Measurements from ENCODE around the gene B3GLCT. TPM values are rescaled to one million over a fixed set of nuclear protein-coding genes. Genes with fewer than 3 reads are reported as not detected.
A peak's percentile ranks its signal among the peaks of the same experiment; 100 is the strongest.

Gene B3GLCT
- total RNA-seq, 2 donors from 2014 or later, result 18.2 to 40.2 TPM

GRCh38 chr13:31160857-31161556, 38.8 kb upstream of the B3GLCT start:
- TF ChIP-seq, protein P1, sequence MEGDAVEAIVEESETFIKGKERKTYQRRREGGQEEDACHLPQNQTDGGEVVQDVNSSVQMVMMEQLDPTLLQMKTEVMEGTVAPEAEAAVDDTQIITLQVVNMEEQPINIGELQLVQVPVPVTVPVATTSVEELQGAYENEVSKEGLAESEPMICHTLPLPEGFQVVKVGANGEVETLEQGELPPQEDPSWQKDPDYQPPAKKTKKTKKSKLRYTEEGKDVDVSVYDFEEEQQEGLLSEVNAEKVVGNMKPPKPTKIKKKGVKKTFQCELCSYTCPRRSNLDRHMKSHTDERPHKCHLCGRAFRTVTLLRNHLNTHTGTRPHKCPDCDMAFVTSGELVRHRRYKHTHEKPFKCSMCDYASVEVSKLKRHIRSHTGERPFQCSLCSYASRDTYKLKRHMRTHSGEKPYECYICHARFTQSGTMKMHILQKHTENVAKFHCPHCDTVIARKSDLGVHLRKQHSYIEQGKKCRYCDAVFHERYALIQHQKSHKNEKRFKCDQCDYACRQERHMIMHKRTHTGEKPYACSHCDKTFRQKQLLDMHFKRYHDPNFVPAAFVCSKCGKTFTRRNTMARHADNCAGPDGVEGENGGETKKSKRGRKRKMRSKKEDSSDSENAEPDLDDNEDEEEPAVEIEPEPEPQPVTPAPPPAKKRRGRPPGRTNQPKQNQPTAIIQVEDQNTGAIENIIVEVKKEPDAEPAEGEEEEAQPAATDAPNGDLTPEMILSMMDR (IDR thresholded peaks at IDR 0.05), result no peak
- H3K27ac ChIP-seq, result peak overlapping the region; percentile 97 to 98
- DNase-seq (ENCODE audit: low spot score), result peak; percentile 63
- H3K27me3 ChIP-seq, result no peaks in the 10 kb centered on the region
- H3K9me3 ChIP-seq, result no peaks in the 10 kb centered on the region
- H3K4me3 ChIP-seq, result peak overlapping the region; percentile 60 to 77
- H3K36me3 ChIP-seq, result peaks cover 15% of the 10 kb centered on the region
- peaks cover 0 to 23% of the 10 kb centered on the region in 2 donors for H3K4me1 ChIP-seq

DNA sequence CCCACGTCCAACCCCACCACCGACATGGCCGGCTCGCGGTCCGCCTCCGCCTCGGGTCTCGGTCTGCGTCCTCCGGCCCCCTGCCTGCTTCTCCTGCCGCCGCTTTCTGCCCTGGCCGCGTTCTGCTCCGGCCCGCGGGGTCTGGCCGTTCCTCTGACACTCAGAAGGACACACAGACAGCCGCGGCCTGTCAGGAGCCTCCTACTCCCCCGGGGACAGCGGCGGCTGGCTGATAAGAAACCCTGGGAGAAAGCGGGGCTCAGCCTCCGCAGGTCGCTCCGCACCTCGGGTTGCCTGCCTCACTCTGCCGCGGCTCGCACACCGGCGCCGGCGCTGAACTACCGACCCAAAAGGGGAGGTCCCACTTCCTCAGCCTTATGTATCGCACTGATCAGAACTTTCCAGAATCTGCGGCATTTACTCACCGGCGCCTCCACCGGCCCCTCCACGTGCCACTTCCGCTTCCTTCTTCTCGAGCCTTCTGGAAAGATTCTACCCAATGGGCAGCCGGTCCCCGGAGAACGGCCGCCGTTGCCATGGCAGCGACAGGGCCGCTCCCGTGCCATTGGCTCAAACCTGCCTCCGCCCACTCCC, 38.1 kb upstream of the B3GLCT start, which contains the start of gene HSPH1:
HSPH1 (minus strand) TSS at position 348 of the 594 bp plus-strand sequence; CDS start at position 26, 322 bp downstream.
- peak; percentile 99 for DNase-seq (ENCODE audit: low spot score)
- H3K4me3 ChIP-seq, result peak within 1 kb of the TSS; percentile 60 to 77
- no peaks in the 10 kb centered on the region for H3K9me3 ChIP-seq
- TF ChIP-seq, protein P1 (IDR thresholded peaks at IDR 0.05), result no peak
- H3K4me1 ChIP-seq, result peaks cover 0 to 23% of the 10 kb centered on the region in 2 donors
- H3K27ac ChIP-seq, result peak within 1 kb of the TSS; percentile 97 to 98
- H3K27me3 ChIP-seq, result no peaks in the 10 kb centered on the region
- peaks cover 10% of the 10 kb centered on the region for H3K36me3 ChIP-seq

DNA sequence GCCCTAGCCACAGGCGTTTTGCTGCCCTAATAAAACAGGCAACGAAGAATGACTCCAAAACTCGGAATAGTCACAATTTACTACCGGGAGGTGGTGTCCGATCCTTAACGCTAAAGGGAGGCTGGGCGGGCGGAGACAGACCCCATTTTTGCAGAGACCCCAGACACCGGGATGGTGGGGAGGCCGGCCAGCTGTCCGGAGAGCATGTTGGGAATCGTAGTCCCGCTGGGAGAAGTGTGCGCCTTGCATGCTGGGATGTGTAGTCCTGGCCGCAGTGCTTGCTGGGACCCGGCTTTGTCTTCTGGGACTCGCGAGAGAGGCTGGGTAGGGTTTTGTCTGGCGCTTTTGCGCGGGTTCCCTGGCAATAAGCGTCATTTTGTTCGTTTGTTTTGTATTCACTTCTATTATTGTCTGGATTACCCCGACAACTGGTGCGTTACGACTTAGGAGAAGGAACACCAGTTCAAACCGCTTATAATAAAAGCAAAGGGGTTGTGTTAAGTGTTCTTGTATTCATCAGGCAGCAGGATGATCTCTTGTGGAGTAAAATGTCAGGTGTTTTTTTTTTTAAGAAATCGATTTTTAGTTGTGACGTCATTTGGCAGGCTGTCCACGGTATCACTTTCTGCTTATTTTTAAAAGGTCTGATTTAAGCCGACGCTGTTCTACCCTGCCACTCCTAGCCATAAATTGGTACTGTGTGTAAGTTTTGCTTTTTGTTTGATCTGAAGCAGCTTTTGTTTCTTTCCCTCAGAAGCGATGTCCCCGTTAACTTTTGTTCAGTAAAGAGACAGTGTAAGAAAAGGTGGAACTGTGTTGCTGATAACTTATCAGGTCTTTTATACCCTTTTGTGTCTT, 37.4 kb upstream of the B3GLCT start:
- Histone ChIP-seq H3K4me1 (peaks cover 0 to 23% of the 10 kb centered on the region in 2 donors), H3K36me3 (peaks cover 5% of the 10 kb centered on the region), H3K4me3 (peak overlapping the region; percentile 60 to 77), H3K27me3 (no peaks in the 10 kb centered on the region), H3K27ac (peak overlapping the region; percentile 97 to 98), H3K9me3 (no peaks in the 10 kb centered on the region)
- TF ChIP-seq, protein P1 (IDR thresholded peaks at IDR 0.05), result no peak
- DNase-seq (ENCODE audit: low spot score), result peak; percentile 98

- DNase-seq (ENCODE audit: low spot score), result no peak
- H3K27ac ChIP-seq, result no peak overlapping the region
- H3K27me3 ChIP-seq, result no peaks in the 10 kb centered on the region
- no peaks in the 10 kb centered on the region for H3K36me3 ChIP-seq
- TF ChIP-seq, protein P1 (IDR thresholded peaks at IDR 0.05), result no peak
- H3K4me3 ChIP-seq, result no peak overlapping the region
- H3K9me3 ChIP-seq, result no peaks in the 10 kb centered on the region
- H3K4me1 ChIP-seq, result peaks cover 0 to 8% of the 10 kb centered on the region in 2 donors
Observed at GRCh38 chr13:31166591-31166990, 33.2 kb upstream of the B3GLCT start.

- DNase-seq (ENCODE audit: low spot score), result no peak
- H3K9me3 ChIP-seq, result no peaks in the 10 kb centered on the region
- H3K27ac ChIP-seq, result no peak overlapping the region
- H3K27me3 ChIP-seq, result no peaks in the 10 kb centered on the region
- no peaks in the 10 kb centered on the region for H3K36me3 ChIP-seq
- peaks cover 0 to 8% of the 10 kb centered on the region in 2 donors for H3K4me1 ChIP-seq
- H3K4me3 ChIP-seq, result no peak overlapping the region
- TF ChIP-seq, protein P1 (IDR thresholded peaks at IDR 0.05), result no peak
Observed at GRCh38 chr13:31167490-31167889, 32.3 kb upstream of the B3GLCT start.

Data from right atrium auricular region (tissue), 2 donors.